ENCODE measurements around the gene RHBDF1. TPM values are rescaled to one million over a fixed set of nuclear protein-coding genes. Genes with fewer than 3 reads are reported as not detected.

RHBDF1 gene
- total and polyA plus RNA-seq, 2 of the 13 experiments (the other 11 are each of a cell fraction or from before 2014, with no cell fraction given): 5.4 to 26.9 TPM

- 0 out of 2 replicates have a peak, but pooled peaks have one; percentile 41 for TF ChIP-seq RERE (CRISPR knock-in tag; IDR thresholded peaks at IDR 0.05; ENCODE audit: low read depth)
- TF ChIP-seq PRMT3 (CRISPR knock-in tag; IDR thresholded peaks at IDR 0.05; ENCODE audit: borderline replicate concordance, low read depth): no peak
- TF ChIP-seq ZMYM3 (CRISPR knock-in tag; IDR thresholded peaks at IDR 0.05): 0 out of 2 replicates have a peak, but pooled peaks have one; percentile 12
- TF ChIP-seq FOSL2 (CRISPR knock-in tag; IDR thresholded peaks at IDR 0.05): peak; percentile 10; the same call in 1 of the 2 replicates
- peak; percentile 77 for TF ChIP-seq FOXK1 (CRISPR knock-in tag; IDR thresholded peaks at IDR 0.05; ENCODE audit: borderline replicate concordance, low read depth)
- TF ChIP-seq ZNF580 (CRISPR knock-in tag; IDR thresholded peaks at IDR 0.05; ENCODE audit: borderline replicate concordance, low read depth): 0 out of 2 replicates have a peak, but pooled peaks have one; percentile 50
- TF ChIP-seq ARNT2 (CRISPR knock-in tag; IDR thresholded peaks at IDR 0.05; ENCODE audit: low read depth): no peak
- TF ChIP-seq GRHL1 (CRISPR knock-in tag; conservative IDR thresholded peaks at IDR 0.05): no peak
- TF ChIP-seq ETV5 (CRISPR knock-in tag; IDR thresholded peaks at IDR 0.05; ENCODE audit: borderline replicate concordance): peak; percentile 32; the same call in 1 of the 2 replicates
- 0 out of 2 replicates have a peak, but pooled peaks have one; percentile 34 for TF ChIP-seq RARA (CRISPR knock-in tag; IDR thresholded peaks at IDR 0.05)
- 0 out of 2 replicates have a peak, but pooled peaks have one; percentile 45 for TF ChIP-seq ZNF430 (CRISPR knock-in tag; IDR thresholded peaks at IDR 0.05)
- TF ChIP-seq HOXA3 (CRISPR knock-in tag; IDR thresholded peaks at IDR 0.05): peak; percentile 47; the same call in 1 of the 2 replicates
- no peak for TF ChIP-seq THRA (CRISPR knock-in tag; IDR thresholded peaks at IDR 0.05; ENCODE audit: borderline replicate concordance)
- TF ChIP-seq PRDM4 (CRISPR knock-in tag; IDR thresholded peaks at IDR 0.05; ENCODE audit: borderline replicate concordance): no peak
- peak; percentile 68; the same call in 1 of the 2 replicates for TF ChIP-seq SIX4 (CRISPR knock-in tag; IDR thresholded peaks at IDR 0.05)
These were observed 27.0 kb downstream of the RHBDF1 start (continued) for GRCh38 chr16:45454-45853.

Data from HepG2 (cell line).